Measurements from ENCODE around the gene NAV2.

- TF ChIP-seq CTCF (IDR thresholded peaks at IDR 0.05): no peak
- no peak for TF ChIP-seq EP300 (IDR thresholded peaks at IDR 0.05)
Measured at GRCh38 chr11:20021212-20021611, 308.6 kb downstream of the NAV2 start.
